Erythroblast (primary cell): ENCODE results near the gene OTUD5.
"Not testable (repeated sequence)": the region's sequence is repeated elsewhere in the genome, so short reads cannot be mapped to it uniquely, and the experiment has no call there.

Source experiments
- GATA1 ChIP-seq: IDR thresholded peaks from 2 replicates; pipeline ENCODE4 v1.6.1; 2011; ENCODE audit warnings: low read depth, mild to moderate bottlenecking, control low read depth, low read length, moderate library complexity
- POLR2A ChIP-seq: IDR thresholded peaks from 2 replicates; pipeline ENCODE4 v1.6.1; 2011; ENCODE audit warnings: mild to moderate bottlenecking, low read length

GRCh38 chrX:48876944-48877343, 80.5 kb downstream of the OTUD5 start:
- not testable (repeated sequence) for TF ChIP-seq POLR2A, GATA1
